ENCODE results near the gene STXBP5.
"Not testable (repeated sequence)": the region's sequence is repeated elsewhere in the genome, so short reads cannot be mapped to it uniquely, and the experiment has no call there.

STXBP5 gene

DNA sequence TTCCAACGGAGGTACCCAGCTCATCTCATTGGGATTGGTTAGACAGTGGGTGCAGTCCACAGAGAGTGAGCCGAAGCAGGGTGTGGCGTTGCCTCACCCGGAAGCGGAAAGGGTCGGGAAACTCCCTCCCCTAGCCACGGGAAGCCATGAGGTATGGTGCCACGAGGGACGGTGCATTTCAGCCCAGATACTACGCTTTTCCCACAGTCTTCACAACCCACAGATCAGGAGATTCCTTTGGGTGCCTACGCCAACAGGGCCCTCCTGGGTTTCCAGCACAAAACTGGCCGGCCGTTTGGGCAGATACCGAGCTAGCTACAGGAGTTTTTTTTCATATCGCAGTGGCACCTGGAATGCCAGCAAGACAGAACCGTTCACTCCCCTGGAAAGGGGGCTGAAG, 46.9 kb downstream of the STXBP5 start:
- no peak for FAIRE-seq

DNA sequence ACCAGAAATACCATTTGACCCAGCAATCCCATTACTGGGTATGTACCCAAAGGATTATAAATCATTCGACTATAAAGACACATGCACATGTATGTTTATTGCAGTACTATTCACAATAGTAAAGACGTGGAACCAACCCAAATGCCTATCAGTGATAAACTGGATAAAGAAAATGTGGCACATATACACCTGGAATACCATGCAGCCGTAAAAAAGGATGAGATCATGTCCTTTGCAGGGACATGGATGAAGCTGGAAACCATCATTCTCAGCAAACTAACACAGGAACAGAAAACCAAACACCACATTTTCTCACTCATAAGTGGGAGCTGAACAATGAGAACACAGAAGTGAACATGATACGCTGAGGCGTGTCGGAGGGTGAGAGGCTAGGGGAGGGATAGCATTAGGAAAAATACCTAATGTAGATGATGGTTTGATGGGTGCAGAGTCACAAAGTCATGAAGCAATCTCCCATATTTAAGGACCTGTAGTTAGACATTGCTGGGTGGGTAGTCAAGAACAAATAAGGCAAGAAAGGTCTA, 50.8 kb downstream of the STXBP5 start:
- not testable (repeated sequence) for FAIRE-seq

DNA sequence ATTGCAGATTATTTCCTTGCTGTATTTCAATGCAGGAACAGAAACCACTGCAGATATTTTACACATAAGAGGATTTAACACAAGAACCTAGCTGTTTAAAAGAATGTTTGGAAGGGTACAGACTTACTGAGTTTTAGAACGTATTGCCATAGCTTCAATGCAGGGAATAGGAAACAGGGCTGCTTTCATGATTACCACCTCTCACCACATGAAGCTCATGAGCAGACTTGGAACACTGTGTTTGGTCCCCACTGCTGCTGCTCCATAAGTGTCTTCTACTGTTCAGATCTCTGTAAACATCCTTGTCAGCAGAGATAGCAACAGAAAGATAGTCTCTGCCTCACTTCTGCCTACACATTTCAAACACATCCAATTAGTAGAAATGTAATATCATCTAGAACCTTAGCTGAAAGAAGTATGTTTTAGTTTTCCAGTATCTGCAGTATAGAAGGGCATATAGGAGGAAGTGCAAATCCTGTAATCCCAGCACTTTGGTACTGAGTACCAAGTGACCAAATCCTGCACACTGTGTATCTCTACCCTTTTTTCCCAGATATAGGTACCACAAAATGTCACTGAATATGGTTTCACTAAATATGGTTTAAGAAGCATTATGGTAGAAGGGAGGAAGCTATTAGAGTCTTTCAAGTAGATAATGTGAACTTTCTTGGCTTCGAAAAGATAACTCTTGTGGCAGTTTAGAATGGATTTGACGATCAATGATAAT, 51.9 kb downstream of the STXBP5 start:
- FAIRE-seq = no peak

DNA sequence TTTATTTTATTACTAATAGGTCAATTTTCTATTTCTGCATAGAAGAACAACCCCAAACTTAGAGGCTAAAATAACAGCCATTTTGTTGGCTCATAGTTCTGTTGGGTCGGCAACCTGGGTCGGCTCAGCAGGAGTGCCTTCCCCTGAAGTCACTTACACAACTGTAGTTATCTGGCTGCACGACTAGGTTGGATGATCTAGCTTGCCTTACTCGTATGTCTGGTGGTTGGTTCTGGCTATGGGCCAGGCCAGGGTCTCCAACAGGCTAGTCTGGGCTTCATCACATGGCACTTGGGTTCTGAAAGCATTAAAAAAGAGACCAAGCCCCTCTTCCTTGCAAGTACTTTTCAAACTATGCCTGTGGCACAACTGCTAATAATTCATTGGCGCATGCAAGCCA, 53.5 kb downstream of the STXBP5 start:
- FAIRE-seq = no peak

DNA sequence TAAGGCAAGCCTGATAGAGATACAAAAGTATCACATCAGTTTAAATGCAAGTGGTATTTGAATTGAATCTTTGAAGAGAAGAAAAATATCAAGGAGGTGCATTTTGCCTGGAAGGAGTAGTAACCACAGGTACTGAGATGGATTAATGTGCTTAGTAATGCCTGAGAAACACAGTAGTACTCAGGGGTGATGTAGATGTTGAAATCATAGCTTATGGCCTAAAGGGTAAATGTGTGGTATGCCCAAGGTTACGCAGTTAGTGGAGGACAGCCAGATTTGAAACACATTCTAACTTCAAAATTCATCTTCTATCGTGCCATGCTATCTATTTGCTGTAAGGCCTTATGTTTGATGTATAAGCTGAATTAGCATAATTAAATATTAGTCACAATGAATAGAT, 55.9 kb downstream of the STXBP5 start:
- FAIRE-seq = no peak

DNA sequence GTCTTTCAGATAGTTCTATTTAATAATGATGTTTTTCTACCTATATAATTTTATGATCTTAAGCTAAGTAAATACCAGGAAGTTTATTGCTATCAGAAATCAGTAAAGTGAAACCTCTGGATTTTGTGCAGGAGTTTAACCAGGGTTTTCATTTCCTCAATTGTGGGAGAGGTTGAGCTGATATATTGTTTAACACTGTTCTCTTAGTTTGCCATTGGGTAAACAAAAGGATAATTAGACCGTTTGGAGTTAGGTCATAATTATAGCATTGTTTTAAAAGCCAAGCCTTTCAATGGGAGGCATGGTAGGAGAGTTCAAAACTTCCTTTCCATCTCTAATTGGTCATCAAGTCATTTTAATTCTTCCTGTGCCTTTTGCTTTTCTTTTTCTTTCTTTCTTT, 58.7 kb downstream of the STXBP5 start:
- FAIRE-seq = no peak

DNA sequence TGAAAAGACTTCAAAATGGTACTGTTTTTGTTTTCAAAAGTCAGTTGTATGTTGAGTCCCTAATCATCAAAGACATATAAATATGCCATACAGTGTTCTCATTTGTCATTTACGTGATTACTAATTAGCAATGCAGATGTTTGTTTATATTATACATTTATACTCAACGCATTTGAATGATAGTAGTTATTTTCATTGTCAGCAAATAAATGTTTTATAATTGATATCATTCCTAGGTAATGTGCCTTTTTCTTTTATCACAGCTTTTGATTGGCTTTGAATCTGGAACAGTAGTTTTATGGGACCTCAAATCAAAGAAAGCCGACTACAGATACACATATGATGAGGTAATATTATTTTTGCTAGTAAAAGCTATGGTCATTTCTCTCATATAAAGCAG, 62.6 kb downstream of the STXBP5 start:
- FAIRE-seq = no peak

DNA sequence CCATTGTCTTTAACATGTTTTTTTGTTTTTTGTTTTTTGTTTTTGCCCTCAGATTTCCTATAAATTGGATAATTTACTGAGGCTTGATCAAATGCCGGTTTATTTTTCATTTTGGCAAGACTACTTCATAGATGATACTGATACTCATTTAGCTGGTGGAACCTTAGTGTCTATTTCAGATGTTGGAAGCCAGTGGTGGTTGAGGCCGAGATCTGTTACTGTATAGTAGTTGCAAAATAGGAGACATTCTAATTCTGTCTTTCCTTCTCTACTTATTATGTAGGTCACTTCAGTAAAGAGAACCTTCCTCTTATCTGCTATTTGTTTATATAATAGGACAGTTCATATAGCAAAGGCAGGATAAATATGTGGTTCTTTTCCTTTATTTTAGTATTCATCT, 63.4 kb downstream of the STXBP5 start:
- FAIRE-seq = no peak

DNA sequence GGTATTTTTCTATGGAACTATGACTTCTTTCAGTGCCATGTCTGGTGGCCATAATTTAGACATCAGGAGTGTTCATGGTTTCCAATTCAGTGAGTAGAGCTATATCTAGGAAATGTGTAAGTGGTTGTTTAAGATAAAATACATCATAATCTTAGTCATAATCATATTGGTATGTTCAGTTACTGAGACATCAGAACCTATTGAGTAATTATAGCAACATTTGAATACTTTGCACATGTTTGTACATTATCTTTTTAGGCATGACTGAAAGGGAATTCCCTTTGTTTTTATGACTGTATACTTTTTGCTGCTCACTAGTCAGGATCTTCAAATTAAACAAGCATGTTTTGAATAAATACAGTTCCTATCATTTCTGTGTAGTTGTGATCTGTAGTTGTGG, 64.0 kb downstream of the STXBP5 start:
- FAIRE-seq = no peak

DNA sequence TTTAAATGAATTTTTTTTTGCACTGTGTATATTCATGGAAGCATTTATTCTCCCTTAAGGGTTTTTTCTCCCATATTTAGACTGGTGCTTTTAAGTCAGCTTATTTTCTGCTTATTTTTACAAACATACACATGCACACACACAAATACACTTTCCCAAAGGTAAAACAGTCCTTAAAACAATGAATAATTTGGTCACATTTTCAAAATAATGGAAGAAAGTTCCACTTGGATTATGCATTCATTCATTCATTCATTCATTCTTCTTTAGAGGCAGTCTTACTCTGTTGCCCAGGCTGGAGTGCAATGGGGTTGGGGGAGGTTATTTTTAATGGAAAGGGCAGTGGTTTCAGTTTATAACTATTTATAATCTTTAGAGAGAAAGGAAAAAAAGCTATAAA, 69.8 kb downstream of the STXBP5 start:
- no peak for FAIRE-seq

DNA sequence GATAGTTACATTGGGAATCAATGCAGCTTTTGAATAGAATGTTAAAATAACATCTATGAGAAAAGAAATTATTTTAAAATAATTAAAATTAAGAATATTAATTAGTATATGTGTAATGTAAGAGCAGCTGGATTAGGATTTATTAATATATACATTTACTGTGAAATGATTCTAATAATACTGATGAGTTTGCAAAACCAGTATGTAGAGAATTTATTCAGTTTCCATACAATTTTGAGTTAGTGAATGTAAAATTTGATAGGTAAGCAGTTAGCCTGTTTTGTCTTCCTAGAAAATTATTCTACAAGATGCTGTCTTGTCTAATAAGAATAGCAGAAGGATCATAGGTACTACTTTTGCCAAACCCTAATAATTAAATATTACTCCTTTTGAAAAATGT, 70.6 kb downstream of the STXBP5 start:
- no peak for FAIRE-seq

DNA sequence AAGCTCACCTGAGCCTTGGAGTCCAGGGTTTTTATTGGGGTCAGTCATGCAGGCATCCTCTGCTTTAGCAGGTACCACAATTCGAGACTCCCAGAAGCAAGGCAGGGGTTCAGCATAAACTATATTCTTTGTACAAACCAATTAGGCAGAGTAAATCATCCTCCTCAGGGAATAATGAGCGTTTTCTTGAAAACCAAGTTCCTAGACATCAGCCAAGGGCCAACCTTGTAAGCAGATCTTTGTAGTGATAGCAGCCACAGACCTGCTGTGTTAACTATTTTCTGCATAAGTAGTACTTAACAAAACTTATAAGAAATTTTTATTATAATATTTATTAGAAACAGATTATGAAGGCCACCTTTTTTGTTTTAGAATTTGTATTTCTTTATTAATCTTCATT, 74.7 kb downstream of the STXBP5 start:
- FAIRE-seq = no peak

DNA sequence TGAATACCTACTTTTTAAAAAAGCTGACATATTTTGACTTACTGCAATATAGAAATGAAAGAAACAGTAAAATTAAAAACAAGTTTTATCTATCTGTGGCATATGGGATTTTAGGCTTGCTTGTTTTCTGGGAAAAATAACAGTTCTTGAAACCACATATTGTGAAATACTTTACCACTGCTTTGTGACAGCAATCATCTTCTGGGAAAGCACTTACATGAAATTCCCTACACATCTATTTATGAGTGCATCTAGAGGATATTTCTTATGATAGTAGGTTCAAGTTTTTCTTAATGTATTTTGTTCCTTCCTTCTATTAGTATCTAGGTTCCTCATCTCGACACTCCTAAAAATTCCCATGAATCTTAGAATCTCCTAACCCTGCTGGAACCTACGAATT, 75.2 kb downstream of the STXBP5 start:
- FAIRE-seq = peak; percentile 33

DNA sequence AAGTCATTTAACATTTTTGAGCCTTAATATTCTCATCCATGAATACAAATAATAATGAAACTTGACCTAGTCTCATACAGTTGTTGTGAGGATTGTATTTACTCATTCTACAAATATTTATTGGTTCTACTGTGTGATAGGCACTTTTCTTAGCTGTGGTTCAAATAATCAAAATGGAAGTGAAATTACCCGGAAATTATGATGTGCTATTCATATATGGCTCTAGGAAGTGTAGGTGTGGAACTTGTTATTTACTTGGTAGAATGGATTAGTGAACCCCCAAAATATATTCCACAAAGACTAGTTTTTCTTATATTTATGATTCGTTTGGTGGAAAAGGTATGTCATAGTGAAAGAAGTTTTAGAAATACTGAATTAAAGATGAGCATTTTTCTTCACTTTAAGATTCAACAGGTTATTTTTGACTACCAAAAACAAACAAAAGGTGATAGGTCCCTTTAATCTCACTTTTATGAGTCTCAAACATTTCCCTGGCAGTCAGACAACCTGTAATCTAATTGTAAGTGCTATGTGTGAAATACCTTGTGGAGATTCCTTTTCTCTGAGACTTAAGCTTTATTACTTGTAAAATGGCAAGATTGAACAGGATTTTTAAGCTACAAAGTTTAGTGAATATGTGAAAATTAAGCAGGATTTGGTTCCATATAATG, 77.8 kb downstream of the STXBP5 start:
- FAIRE-seq = peak; percentile 64

DNA sequence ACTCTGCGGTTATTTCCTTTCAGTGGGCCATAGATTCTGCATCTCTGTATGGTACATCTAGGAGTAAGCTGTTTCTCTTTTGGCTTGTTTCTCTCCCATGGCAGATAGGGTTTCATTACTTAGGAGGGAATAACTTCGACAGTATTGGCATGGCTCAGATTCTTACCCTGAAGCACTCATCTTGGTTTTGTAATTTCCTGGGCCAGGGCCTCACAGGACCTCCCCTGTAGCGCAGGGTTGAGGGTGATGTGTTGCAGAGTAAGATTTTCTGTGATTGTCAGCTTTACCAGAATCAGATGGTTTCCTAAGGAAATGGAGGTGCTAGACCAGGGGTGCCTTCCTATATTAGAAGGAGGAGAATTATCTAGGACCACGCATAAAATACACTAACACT, 78.3 kb downstream of the STXBP5 start:
- no peak for FAIRE-seq

DNA sequence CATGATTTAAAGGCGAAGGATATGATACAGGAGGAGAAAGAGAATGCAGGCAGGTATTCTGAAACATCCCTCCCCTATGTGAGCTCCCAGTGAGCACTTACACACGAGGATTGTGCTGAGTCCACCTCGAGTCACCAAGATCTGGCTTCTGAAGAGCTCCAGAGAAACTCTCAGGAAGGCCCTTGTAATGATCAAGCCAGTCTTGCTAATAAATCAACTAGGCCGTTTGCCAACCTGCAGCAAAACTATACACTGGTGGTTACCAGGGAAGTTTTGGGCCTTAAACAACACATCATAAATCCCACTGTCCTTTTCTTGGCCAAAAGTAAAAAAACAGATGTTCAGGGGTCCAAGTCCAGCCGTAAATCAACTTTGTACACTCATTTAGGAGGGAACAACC, 79.2 kb downstream of the STXBP5 start:
- no peak for FAIRE-seq

DNA sequence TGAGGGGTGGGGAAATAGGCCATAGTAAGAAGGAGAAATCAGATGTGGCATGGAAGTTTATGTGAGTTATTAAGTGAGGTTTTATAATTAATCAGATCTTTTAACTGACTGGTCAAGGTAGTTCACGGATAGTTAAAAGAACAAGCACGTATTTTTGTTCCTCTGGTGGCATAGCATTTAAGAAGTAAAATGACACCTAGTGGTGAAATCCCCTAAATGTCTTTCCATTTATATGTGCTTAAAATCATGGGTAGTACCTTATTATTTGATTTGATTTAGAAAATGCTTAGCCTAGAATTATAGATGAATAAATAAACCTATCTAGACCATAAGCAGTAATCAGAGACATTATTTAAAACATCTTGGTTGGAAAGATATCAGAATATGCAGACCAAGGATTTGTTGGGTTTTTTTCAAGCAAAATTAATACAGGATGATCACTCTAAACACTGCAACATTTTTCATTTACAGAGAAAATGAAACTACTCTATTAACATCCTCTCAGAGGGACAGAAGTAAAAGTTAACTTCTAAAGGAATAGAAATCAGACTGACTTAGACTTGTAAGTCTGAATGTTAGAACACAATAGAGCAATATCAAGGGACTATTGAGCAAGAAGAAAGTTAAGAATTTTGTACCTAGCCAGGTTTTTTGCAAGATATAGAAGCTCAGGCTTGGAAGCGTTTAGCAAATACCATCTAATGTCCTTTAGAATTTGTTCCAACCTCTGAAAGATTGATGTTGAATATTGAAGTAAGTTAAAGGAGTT, 81.1 kb downstream of the STXBP5 start:
- peak; percentile 97 for FAIRE-seq

DNA sequence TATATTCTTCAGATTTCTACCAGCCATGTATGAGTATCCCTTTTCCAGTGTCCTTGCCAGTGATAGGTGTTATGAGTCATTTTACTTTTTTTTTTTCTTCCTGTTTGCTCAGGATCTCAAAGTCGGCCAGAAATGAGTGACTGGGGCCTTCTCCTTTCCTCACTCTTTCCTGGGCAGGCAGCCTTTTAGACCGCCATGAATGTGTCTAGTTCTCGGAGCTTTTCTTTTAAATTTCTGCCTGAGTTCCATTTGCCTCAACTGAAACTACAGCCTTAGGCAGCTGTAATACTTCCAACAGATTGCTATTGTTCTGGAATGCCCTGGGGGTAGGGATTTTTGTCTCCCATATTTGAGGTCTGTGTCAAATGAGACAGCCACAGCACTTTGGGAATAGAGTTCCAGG, 83.7 kb downstream of the STXBP5 start:
- no peak for FAIRE-seq

DNA sequence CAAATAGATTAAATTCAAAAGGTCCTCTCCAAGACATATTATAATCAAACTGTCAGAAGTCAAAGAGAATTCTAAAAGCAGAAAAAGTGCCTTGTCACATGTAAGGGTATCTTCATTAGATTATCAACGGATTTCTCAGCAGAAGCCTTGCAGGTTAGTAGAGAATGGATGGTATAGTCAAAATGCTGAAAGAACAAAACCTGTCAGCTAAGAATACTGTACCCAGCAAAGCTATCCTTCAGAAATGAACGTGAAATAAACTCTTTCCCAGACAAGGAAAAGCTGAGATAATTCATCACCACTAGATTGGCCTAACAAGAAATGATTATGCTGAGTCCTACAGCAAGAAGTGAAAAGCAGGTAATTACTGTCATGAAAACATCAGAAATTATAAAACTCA, 92.9 kb downstream of the STXBP5 start:
- no peak for FAIRE-seq

DNA sequence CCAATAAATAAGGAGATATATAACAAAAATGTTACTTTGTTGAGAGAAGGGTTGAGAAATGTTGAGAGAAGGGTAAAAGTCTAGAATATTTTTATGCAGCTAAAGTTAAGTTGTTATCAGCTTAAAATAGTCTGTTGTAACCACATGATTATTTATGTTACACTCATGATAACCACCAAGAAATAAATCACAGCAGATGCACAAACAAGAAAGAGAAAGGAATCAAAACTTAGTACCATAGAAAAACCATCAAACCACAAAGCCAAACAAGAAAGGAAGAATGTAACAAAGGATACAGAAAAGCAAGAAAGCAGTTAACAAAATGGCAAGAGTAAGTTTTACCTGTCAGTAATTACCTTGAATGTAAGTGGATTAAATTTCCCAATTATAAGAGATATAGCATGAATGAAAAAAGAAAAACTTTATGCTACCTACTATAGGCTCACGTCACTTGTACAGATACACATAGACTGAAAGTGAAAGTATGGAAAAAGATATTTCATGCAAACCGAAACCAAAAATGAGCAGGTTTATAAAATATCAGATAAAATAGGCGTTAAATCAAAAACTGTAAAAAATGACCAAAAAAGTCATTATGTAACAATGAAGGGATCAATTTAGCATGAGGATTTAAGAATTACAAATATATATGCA, 93.6 kb downstream of the STXBP5 start:
- no peak for FAIRE-seq

DNA sequence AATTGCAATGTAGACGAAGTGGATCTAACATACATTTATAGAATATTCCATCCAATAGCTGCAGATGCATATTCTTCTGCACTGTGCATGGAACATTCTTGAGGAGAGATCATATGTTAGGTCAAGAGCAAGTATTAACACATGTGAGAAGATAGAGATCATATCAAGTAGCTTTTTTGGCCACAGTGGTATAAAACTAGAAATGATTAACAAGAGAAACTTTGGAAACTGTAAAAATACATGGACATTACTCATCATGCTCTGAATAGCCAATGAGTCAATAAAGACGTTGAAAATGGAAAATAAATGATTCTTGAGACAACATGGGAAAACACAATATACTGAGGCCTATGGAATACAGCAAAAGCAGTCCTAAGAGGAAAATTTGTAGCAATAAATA, 94.2 kb downstream of the STXBP5 start:
- no peak for FAIRE-seq

DNA sequence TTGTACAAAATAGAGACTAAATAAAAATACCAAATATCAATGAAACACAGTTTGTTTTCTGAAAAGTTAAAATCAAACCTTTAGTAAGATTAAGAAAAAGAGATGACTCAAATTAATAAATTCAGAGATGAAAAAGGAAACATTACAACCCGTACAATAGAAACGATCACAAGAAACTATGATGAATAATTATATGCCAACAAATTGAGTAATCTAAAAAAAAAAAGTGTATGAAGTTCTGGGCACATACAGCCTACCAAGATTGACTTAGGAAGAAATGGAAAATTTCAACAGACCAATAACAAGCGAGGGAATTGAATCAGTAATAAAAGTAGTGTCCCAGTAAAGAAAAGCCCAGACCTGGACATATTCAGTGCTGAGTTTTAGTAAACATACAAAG, 94.8 kb downstream of the STXBP5 start:
- peak; percentile 51 for FAIRE-seq

DNA sequence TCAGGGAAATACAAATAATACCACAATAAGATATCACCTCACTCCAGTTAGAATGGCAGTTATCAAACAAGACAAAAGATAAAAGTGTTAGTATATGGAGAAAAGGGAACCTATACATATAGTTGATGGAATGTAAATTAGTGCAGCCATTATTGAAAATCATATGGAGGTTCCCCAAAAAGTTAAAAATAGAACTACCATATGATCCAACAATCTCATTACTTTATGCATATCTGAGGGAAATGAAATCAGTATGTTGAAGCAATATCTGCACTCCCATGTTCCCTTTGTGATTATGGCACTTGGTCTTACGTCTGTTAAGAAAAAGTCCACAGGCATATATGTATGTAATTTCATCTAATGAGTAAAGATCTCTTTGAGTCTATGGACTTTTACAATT, 96.9 kb downstream of the STXBP5 start:
- FAIRE-seq = no peak
